Measurements from ENCODE around the gene UBTF. TPM values are rescaled to one million over a fixed set of nuclear protein-coding genes. Genes with fewer than 3 reads are reported as not detected.

UBTF gene
- total and polyA plus RNA-seq, 2 of the 8 experiments (the other 6 are each of a cell fraction or from before 2014, with no cell fraction given) = 14.7 to 106 TPM

GRCh38 chr17:44210342-44211192, 8.9 kb downstream of the UBTF start (continued):
- TF ChIP-seq RAD21 (IDR thresholded peaks at IDR 0.05 in 1 of 2, conservative IDR thresholded peaks at IDR 0.05 in 1 of 2; ENCODE audit: low read depth in 2 of 2, low read length in 2 of 2) (peak; percentile 89 to 96), E2F6 (IDR thresholded peaks at IDR 0.05) (peak; percentile 97), RNF2 (IDR thresholded peaks at IDR 0.05; ENCODE audit: borderline replicate concordance, low read depth, low read length, missing control alignments, poor library complexity, severe bottlenecking) (no peak), NRF1 (IDR thresholded peaks at IDR 0.05; ENCODE audit: low read depth, low read length) (no peak), POU5F1 (IDR thresholded peaks at IDR 0.05; ENCODE audit: low read depth, low read length) (no peak), KDM1A (IDR thresholded peaks at IDR 0.05; ENCODE audit: borderline replicate concordance, low read length) (no peak), SIX5 (IDR thresholded peaks at IDR 0.05; ENCODE audit: low read depth, low read length) (no peak), ATF3 (IDR thresholded peaks at IDR 0.05; ENCODE audit: insufficient read depth, low read depth, low read length) (0 out of 2 replicates have a peak, but pooled peaks have one; percentile 29), SP1 (IDR thresholded peaks at IDR 0.05; ENCODE audit: low read depth, low read length) (peak; percentile 55; the same call in 1 of the 2 replicates), SP2 (IDR thresholded peaks at IDR 0.05; ENCODE audit: low read length) (no peak), RFX5 (IDR thresholded peaks at IDR 0.05; ENCODE audit: borderline replicate concordance, low read depth, low read length) (no peak), NANOG (IDR thresholded peaks at IDR 0.05; ENCODE audit: insufficient read depth, low read depth, low read length, poor library complexity, severe bottlenecking) (peak; percentile 78), YY1 (IDR thresholded peaks at IDR 0.05; ENCODE audit: low read depth, low read length) (peak; percentile 38; the same call in 1 of the 2 replicates), TAF1 (IDR thresholded peaks at IDR 0.05; ENCODE audit: low read depth, low read length) (0 out of 2 replicates have a peak, but pooled peaks have one; percentile 33), TCF12 (IDR thresholded peaks at IDR 0.05; ENCODE audit: low read depth, low read length) (peak; percentile 81; the same call in 1 of the 2 replicates), HDAC2 (IDR thresholded peaks at IDR 0.05; ENCODE audit: borderline replicate concordance in 1 of 2, low read depth in 2 of 2, low read length in 2 of 2) (peak; percentile 69 to 77; a peak in 2 of 4 replicates), SIRT6 (IDR thresholded peaks at IDR 0.05; ENCODE audit: low read length) (no peak), RBBP5 (IDR thresholded peaks at IDR 0.05; ENCODE audit: borderline replicate concordance, low read depth, low read length) (no peak), BACH1 (IDR thresholded peaks at IDR 0.05; ENCODE audit: low read length) (no peak), RXRA (IDR thresholded peaks at IDR 0.05; ENCODE audit: insufficient read depth, low read depth, low read length) (no peak)
